Trophoblast cell (in vitro differentiated cells and primary cell): ENCODE data around the gene FXYD5.

Experiments
- DNase-seq, 2 donors: peaks; one replicate each; pipeline ENCODE4 v3.0.0-alpha.2; 2016
- H2AFZ ChIP-seq: 2 replicates; pipeline ENCODE4 v1.6.1; 2013; ENCODE audit warnings: low read length, moderate library complexity, mild to moderate bottlenecking; ENCODE audit not compliant: insufficient read depth, poor library complexity
- H2AK5ac ChIP-seq: 2 replicates; pipeline ENCODE4 v1.6.1; 2013; ENCODE audit warnings: mild to moderate bottlenecking, low read length
- H2BK120ac ChIP-seq: 2 replicates; pipeline ENCODE4 v1.6.1; 2013; ENCODE audit warnings: low read length, mild to moderate bottlenecking, moderate library complexity; ENCODE audit not compliant: insufficient read depth, poor library complexity
- H2BK12ac ChIP-seq: 2 replicates; pipeline ENCODE4 v1.6.1; 2013; ENCODE audit warnings: mild to moderate bottlenecking, low read length, moderate library complexity
- H2BK5ac ChIP-seq: 2 replicates; pipeline ENCODE4 v1.6.1; 2013; ENCODE audit warnings: low read length, low read depth, moderate library complexity, mild to moderate bottlenecking; ENCODE audit not compliant: poor library complexity
- H3K14ac ChIP-seq: 2 replicates; pipeline ENCODE4 v1.6.1; 2013; ENCODE audit warnings: mild to moderate bottlenecking, low read length
- H3K18ac ChIP-seq: 2 replicates; pipeline ENCODE4 v1.6.1; 2013; ENCODE audit warnings: mild to moderate bottlenecking, low read length
- H3K23ac ChIP-seq: 2 replicates; pipeline ENCODE4 v1.6.1; 2013; ENCODE audit warnings: low read length
- H3K27ac ChIP-seq: 2 replicates; pipeline ENCODE4 v1.5.1; 2013; ENCODE audit warnings: low read depth, mild to moderate bottlenecking, inconsistent platforms, low read length, moderate library complexity
- H3K27me3 ChIP-seq: 2 replicates; pipeline ENCODE4 v1.6.1; 2013; ENCODE audit warnings: inconsistent platforms, mild to moderate bottlenecking, low read length, moderate library complexity; ENCODE audit not compliant: insufficient read depth
- H3K36me3 ChIP-seq, 2 experiments: 1 replicate in 1 of 2; 2 replicates in 1 of 2; pipeline ENCODE4 v1.6.1; 2013; ENCODE audit warnings: low read length in 2 of 2, mild to moderate bottlenecking in 2 of 2, moderate library complexity in 1 of 2; ENCODE audit not compliant: insufficient read depth in 2 of 2, control insufficient read depth in 1 of 2
- H3K4ac ChIP-seq: 2 replicates; pipeline ENCODE4 v1.6.1; 2013; ENCODE audit warnings: low read depth, mild to moderate bottlenecking, low read length, moderate library complexity
- H3K4me1 ChIP-seq, 2 experiments: 1 replicate in 1 of 2; 2 replicates in 1 of 2; pipeline ENCODE4 v1.6.1; 2013; ENCODE audit warnings: low read length in 2 of 2, mild to moderate bottlenecking in 2 of 2, moderate library complexity in 1 of 2; ENCODE audit not compliant: insufficient read depth in 2 of 2, control insufficient read depth in 1 of 2
- H3K4me2 ChIP-seq: 2 replicates; pipeline ENCODE4 v1.6.1; 2013; ENCODE audit warnings: inconsistent platforms, mild to moderate bottlenecking, low read length, moderate library complexity
- H3K4me3 ChIP-seq: 2 replicates; pipeline ENCODE4 v1.5.1; 2013; ENCODE audit warnings: mild to moderate bottlenecking, low read depth, low read length, inconsistent platforms
- H3K79me1 ChIP-seq: one replicate; pipeline ENCODE4 v1.6.1; 2013; ENCODE audit warnings: low read length
- H3K79me2 ChIP-seq: 2 replicates; pipeline ENCODE4 v1.6.1; 2013; ENCODE audit warnings: low read length, mild to moderate bottlenecking; ENCODE audit not compliant: control insufficient read depth, insufficient read depth, poor library complexity
- H3K9ac ChIP-seq: 2 replicates; pipeline ENCODE4 v1.6.1; 2013; ENCODE audit warnings: mild to moderate bottlenecking, low read length
- H3K9me3 ChIP-seq: 2 replicates; pipeline ENCODE4 v1.6.1; 2013; ENCODE audit warnings: low read depth, mild to moderate bottlenecking, control low read depth, inconsistent platforms, low read length; ENCODE audit not compliant: insufficient read depth
- H4K12ac ChIP-seq: 2 replicates; pipeline ENCODE4 v1.6.1; 2013; ENCODE audit warnings: low read depth, mild to moderate bottlenecking, low read length, moderate library complexity
- H4K8ac ChIP-seq: 2 replicates; pipeline ENCODE4 v1.6.1; 2013; ENCODE audit warnings: low read depth, mild to moderate bottlenecking, low read length, moderate library complexity
- H4K91ac ChIP-seq: one replicate; pipeline ENCODE4 v1.6.1; 2013; ENCODE audit warnings: low read depth, mild to moderate bottlenecking, low read length, moderate library complexity
- WGBS: extraction: QIAGEN DNeasy Blood & Tissue Kit; methylation state at CpG from one replicate; pipeline ENCODE4 v1.1.7; 2013; ENCODE audit warnings: missing lambda C conversion rate; ENCODE audit not compliant: insufficient read length, insufficient coverage; ENCODE audit errors: extremely low coverage; 5-methylcytosine and 5-hydroxymethylcytosine counted together

Gene FXYD5

DNA sequence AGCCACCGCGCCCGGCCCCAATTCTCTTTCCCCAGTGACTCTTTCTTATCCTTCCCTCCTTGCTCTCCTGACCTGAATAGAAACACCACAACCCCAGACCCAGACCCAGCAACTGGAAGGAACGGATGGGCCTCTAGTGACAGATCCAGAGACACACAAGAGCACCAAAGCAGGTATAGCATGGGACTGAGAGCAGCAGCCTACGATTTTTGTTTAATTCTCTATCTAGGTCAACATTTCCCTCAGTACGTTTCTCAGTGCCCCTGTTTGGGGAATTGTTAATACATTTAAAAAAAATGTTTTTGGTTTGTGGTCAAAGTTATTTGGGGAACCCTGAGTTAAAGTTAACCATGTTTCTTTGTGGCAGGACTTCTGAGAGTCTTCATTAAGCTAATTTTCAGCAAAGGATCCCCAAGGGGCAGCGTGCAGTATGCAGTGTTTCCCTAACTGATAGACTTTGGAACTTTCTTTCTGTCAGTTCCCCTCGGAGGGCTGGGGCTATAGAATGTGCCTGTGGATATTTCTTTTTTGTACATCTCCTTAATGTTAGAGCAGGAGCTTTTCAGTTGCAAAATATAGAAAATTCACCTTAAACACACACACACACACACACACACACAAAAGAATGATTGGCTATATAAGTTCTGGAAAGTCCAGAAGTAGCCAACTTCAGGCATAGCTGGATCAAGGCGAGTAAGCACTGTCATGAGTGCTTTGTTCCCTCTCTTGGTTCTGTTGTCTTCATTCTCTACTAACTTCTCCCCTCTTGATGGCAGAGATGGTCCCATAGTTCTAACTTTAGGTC lies 6.3 kb downstream of the FXYD5 start:
- H3K4me3 ChIP-seq: no peak overlapping the region
- peak overlapping the region; percentile 16 for H4K91ac ChIP-seq
- no peak overlapping the region for H3K18ac ChIP-seq
- H2AK5ac ChIP-seq: no peak overlapping the region
- no peak overlapping the region for H3K9ac ChIP-seq
- H3K4ac ChIP-seq: no peak overlapping the region
- peaks cover 8 to 20% of the 10 kb centered on the region in 2 experiments for H3K4me1 ChIP-seq
- no CpG with 5 or more reads among the region's 9 CpGs for WGBS
- no peak overlapping the region for H2AFZ ChIP-seq
- no peaks in the 10 kb centered on the region for H3K27me3 ChIP-seq
- H2BK120ac ChIP-seq: no peak overlapping the region
- H3K27ac ChIP-seq: no peak overlapping the region
- H4K8ac ChIP-seq: no peak overlapping the region
- H4K12ac ChIP-seq: no peak overlapping the region
- no peak overlapping the region for H2BK12ac ChIP-seq
- peaks cover 15% of the 10 kb centered on the region for H3K79me1 ChIP-seq
- H3K23ac ChIP-seq: no peak overlapping the region
- peaks cover 10% of the 10 kb centered on the region for H3K9me3 ChIP-seq
- H3K36me3 ChIP-seq: peaks cover 15 to 36% of the 10 kb centered on the region in 2 experiments
- H3K4me2 ChIP-seq: no peak overlapping the region
- no peak for DNase-seq
- H3K14ac ChIP-seq: no peak overlapping the region
- H2BK5ac ChIP-seq: no peak overlapping the region
- no peaks in the 10 kb centered on the region for H3K79me2 ChIP-seq

- H4K12ac ChIP-seq: no peak overlapping the region
- H3K4me2 ChIP-seq: no peak overlapping the region
- peaks cover 8 to 17% of the 10 kb centered on the region in 2 experiments for H3K4me1 ChIP-seq
- no peak overlapping the region for H4K8ac ChIP-seq
- H3K18ac ChIP-seq: peak overlapping the region; percentile 2
- no peak overlapping the region for H3K23ac ChIP-seq
- peak overlapping the region; percentile 16 for H4K91ac ChIP-seq
- H3K36me3 ChIP-seq: peaks cover 18 to 42% of the 10 kb centered on the region in 2 experiments
- no peak overlapping the region for H3K4me3 ChIP-seq
- H3K79me2 ChIP-seq: no peaks in the 10 kb centered on the region
- H2AFZ ChIP-seq: no peak overlapping the region
- H3K4ac ChIP-seq: no peak overlapping the region
- H2BK5ac ChIP-seq: peak overlapping the region; percentile 7
- no CpG with 5 or more reads among the region's 2 CpGs for WGBS
- H3K9ac ChIP-seq: no peak overlapping the region
- peak overlapping the region; percentile 82 for H2BK12ac ChIP-seq
- peak in 1 of 2 donors; percentile 30 for DNase-seq
- H3K14ac ChIP-seq: peak overlapping the region; percentile 48
- H2AK5ac ChIP-seq: no peak overlapping the region
- H3K9me3 ChIP-seq: peaks cover 12% of the 10 kb centered on the region
- H2BK120ac ChIP-seq: no peak overlapping the region
- no peaks in the 10 kb centered on the region for H3K27me3 ChIP-seq
- H3K79me1 ChIP-seq: peaks cover 15% of the 10 kb centered on the region
- peak overlapping the region; percentile 8 for H3K27ac ChIP-seq
Observed at GRCh38 chr19:35161434-35161743, 6.9 kb downstream of the FXYD5 start.

GRCh38 chr19:35162471-35163326 lies 8.2 kb downstream of the FXYD5 start:
- peak; percentile 99 to 100 for DNase-seq
- no CpG with 5 or more reads among the region's 6 CpGs for WGBS
- Histone ChIP-seq H3K23ac (no peak overlapping the region), H4K8ac (no peak overlapping the region), H3K27me3 (no peaks in the 10 kb centered on the region), H2BK12ac (peak overlapping the region; percentile 68), H3K18ac (no peak overlapping the region), H3K4me3 (no peak overlapping the region), H4K12ac (no peak overlapping the region), H2BK120ac (peak overlapping the region; percentile 87), H3K4me2 (no peak overlapping the region), H2AFZ (no peak overlapping the region), H3K14ac (no peak overlapping the region), H3K4ac (no peak overlapping the region), H4K91ac (peak overlapping the region; percentile 57), H3K79me2 (no peaks in the 10 kb centered on the region), H3K4me1 (peaks cover 8 to 17% of the 10 kb centered on the region in 2 experiments), H3K27ac (peak overlapping the region; percentile 76), H3K79me1 (peaks cover 15% of the 10 kb centered on the region), H2BK5ac (peak overlapping the region; percentile 38), H3K36me3 (peaks cover 23 to 48% of the 10 kb centered on the region in 2 experiments), H3K9ac (no peak overlapping the region), H2AK5ac (peak overlapping the region; percentile 73), H3K9me3 (peaks cover 16% of the 10 kb centered on the region)

DNA sequence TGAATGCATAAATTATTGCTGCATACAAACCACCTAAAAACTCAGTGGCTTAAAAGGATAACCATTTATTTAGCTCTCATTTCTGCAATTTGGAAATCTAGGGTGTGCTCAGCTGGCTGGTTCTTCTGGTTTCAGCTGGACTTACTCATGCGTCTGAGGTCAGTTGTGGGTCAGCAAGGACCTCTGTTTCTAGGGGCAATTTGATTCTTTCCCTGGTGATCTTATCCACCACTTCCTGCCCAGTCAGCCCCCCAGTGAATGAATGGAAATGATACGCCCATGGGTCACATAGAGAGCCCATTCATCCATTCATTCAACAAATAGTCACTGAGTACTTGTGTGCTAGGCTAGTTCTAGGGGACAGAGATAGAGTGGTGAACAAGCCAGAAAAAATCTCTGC lies 9.9 kb downstream of the FXYD5 start:
- no peak overlapping the region for H4K12ac ChIP-seq
- H3K79me1 ChIP-seq: peaks cover 15% of the 10 kb centered on the region
- H3K9ac ChIP-seq: no peak overlapping the region
- H3K14ac ChIP-seq: no peak overlapping the region
- peaks cover 26 to 45% of the 10 kb centered on the region in 2 experiments for H3K36me3 ChIP-seq
- no peak overlapping the region for H2AK5ac ChIP-seq
- no peak overlapping the region for H3K4me3 ChIP-seq
- no peak overlapping the region for H2BK5ac ChIP-seq
- no peaks in the 10 kb centered on the region for H3K79me2 ChIP-seq
- no peak overlapping the region for H3K18ac ChIP-seq
- no peak overlapping the region for H2AFZ ChIP-seq
- no peak overlapping the region for H4K8ac ChIP-seq
- H2BK120ac ChIP-seq: no peak overlapping the region
- peaks cover 16% of the 10 kb centered on the region for H3K9me3 ChIP-seq
- WGBS: no CpG with 5 or more reads among the region's 2 CpGs
- DNase-seq: no peak
- H3K27ac ChIP-seq: no peak overlapping the region
- peaks cover 8 to 17% of the 10 kb centered on the region in 2 experiments for H3K4me1 ChIP-seq
- no peaks in the 10 kb centered on the region for H3K27me3 ChIP-seq
- H3K23ac ChIP-seq: no peak overlapping the region
- H2BK12ac ChIP-seq: no peak overlapping the region
- H4K91ac ChIP-seq: no peak overlapping the region
- no peak overlapping the region for H3K4ac ChIP-seq
- no peak overlapping the region for H3K4me2 ChIP-seq
